Transverse colon (tissue), 4 donors: ENCODE data around the gene AIRE.
"Not testable (repeated sequence)": the region's sequence is repeated elsewhere in the genome, so short reads cannot be mapped to it uniquely, and the experiment has no call there.

Source experiments
- CTCF ChIP-seq, 5 experiments: fragments of 200-600 bp in 3 of 5; fragments of 450-650 bp in 2 of 5; sonication (generic) in 3 of 5; IDR thresholded peaks; 1 replicate in 2 of 5; 2 replicates in 3 of 5; pipeline ENCODE4 v1.5.1; 2016 to 2017; ENCODE audit warnings: antibody characterized with exemption in 5 of 5, inconsistent platforms in 3 of 5, mild to moderate bottlenecking in 2 of 5, moderate library complexity in 1 of 5
- POLR2A ChIP-seq: fragments of 450-650 bp; IDR thresholded peaks from one replicate; pipeline ENCODE4 v1.6.1; 2016; ENCODE audit warnings: antibody characterized with exemption, mild to moderate bottlenecking, moderate library complexity
- POLR2AphosphoS5 ChIP-seq, 3 donors: sonication (generic); formaldehyde crosslinking; IDR thresholded peaks; one replicate each; pipeline ENCODE4 v1.6.1; 2016; ENCODE audit warnings: antibody characterized with exemption in 3 of 3

GRCh38 chr21:44249204-44250037 is 36.3 kb upstream of the AIRE start:
- TF ChIP-seq CTCF (IDR thresholded peaks at IDR 0.05); POLR2A; POLR2AphosphoS5 (IDR thresholded peaks at IDR 0.05): not testable (repeated sequence)
